Measurements from ENCODE around the gene ESPNL.
A peak's percentile ranks its signal among the peaks of the same experiment; 100 is the strongest.

The ESPNL gene

GRCh38 chr2:238162846-238163441 is 62.8 kb downstream of the ESPNL start:
- H3K4me1 ChIP-seq = peaks cover 0 to 27% (median 24%) of the 10 kb centered on the region in 4 donors
- intact Hi-C loops (cut with DNase I; ENCODE audit: low total_unique reads) = no loop called here
- no peak overlapping the region for H3K27ac ChIP-seq
- peaks cover 0 to 63% of the 10 kb centered on the region in 2 donors for H3K27me3 ChIP-seq
- H3K4me3 ChIP-seq = no peak overlapping the region
- H3K36me3 ChIP-seq = peaks cover 0 to 17% (median 9%) of the 10 kb centered on the region in 3 donors
- DNase-seq = no peak
- no peaks in the 10 kb centered on the region for H3K9me3 ChIP-seq
- TF ChIP-seq, protein P1, sequence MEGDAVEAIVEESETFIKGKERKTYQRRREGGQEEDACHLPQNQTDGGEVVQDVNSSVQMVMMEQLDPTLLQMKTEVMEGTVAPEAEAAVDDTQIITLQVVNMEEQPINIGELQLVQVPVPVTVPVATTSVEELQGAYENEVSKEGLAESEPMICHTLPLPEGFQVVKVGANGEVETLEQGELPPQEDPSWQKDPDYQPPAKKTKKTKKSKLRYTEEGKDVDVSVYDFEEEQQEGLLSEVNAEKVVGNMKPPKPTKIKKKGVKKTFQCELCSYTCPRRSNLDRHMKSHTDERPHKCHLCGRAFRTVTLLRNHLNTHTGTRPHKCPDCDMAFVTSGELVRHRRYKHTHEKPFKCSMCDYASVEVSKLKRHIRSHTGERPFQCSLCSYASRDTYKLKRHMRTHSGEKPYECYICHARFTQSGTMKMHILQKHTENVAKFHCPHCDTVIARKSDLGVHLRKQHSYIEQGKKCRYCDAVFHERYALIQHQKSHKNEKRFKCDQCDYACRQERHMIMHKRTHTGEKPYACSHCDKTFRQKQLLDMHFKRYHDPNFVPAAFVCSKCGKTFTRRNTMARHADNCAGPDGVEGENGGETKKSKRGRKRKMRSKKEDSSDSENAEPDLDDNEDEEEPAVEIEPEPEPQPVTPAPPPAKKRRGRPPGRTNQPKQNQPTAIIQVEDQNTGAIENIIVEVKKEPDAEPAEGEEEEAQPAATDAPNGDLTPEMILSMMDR (IDR thresholded peaks at IDR 0.05) = no peak

DNA sequence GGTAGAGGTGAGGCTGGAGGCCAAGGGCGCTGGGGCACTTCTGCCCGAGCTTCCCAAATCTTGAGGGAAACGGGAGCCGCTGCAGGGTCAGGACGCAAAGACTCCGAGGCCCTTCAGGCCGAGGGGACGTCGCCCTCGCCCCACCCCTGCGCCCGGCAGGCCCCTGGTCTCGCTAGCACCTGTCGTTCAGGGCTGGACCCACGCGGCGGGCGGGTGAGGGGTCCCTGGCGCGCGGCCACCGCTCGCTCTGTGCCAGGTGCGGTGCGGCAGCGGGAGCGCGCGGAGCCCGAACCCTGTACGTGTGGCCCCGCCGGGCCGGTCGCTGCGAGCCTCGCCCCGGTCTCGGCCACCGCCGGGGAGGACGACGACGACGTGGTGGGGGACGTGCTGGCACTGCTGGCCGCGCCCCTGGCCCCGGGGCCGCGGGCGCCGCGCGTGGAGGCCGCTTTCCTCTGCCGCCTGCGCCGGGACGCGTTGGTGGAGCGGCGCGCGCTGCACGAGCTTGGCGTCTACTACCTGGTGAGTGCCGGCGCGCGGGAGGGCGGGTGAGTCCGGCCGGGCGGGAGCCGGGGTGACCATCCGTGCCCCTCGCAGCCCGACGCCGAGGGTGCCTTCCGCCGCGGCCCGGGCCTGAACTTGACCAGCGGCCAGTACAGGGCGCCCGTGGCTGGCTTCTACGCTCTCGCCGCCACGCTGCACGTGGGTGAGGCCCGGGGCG is 63.5 kb downstream of the ESPNL start:
- intact Hi-C loops (cut with DNase I; ENCODE audit: low total_unique reads) = no loop called here
- TF ChIP-seq, protein P1 (IDR thresholded peaks at IDR 0.05) = no peak
- Histone ChIP-seq H3K27me3 (peaks cover 0 to 56% of the 10 kb centered on the region in 2 donors), H3K36me3 (peaks cover 0 to 24% (median 16%) of the 10 kb centered on the region in 3 donors), H3K4me3 (peak overlapping the region; percentile 4 to 17), H3K9me3 (no peaks in the 10 kb centered on the region), H3K4me1 (peaks cover 0 to 28% (median 21%) of the 10 kb centered on the region in 4 donors), H3K27ac (no peak overlapping the region)
- no peak for DNase-seq

GRCh38 chr2:238164906-238165287 is 64.8 kb downstream of the ESPNL start:
- TF ChIP-seq, protein P1 (IDR thresholded peaks at IDR 0.05) = no peak
- intact Hi-C loops (cut with DNase I; ENCODE audit: low total_unique reads) = no loop called here
- DNase-seq = no peak

GRCh38 chr2:238165288-238165921 is 65.3 kb downstream of the ESPNL start:
- DNase-seq = peak in 1 of 2 donors; percentile 64

More at GRCh38 chr2:238164906-238165287, 64.8 kb downstream of the ESPNL start:
- Histone ChIP-seq H3K36me3 (peaks cover 0 to 28% (median 21%) of the 10 kb centered on the region in 3 donors), H3K4me3 (no peak overlapping the region), H3K27me3 (peaks cover 0 to 45% of the 10 kb centered on the region in 2 donors), H3K27ac (no peak overlapping the region), H3K9me3 (no peaks in the 10 kb centered on the region), H3K4me1 (peaks cover 0 to 31% (median 24%) of the 10 kb centered on the region in 4 donors)

More at GRCh38 chr2:238165288-238165921, 65.3 kb downstream of the ESPNL start:
- H3K4me3 ChIP-seq = no peak overlapping the region
- intact Hi-C loops (cut with DNase I; ENCODE audit: low total_unique reads) = no loop called here
- TF ChIP-seq, protein P1 (IDR thresholded peaks at IDR 0.05) = no peak
- H3K36me3 ChIP-seq = peaks cover 0 to 32% (median 22%) of the 10 kb centered on the region in 3 donors
- no peak overlapping the region for H3K27ac ChIP-seq
- peaks cover 0 to 36% (median 28%) of the 10 kb centered on the region in 4 donors for H3K4me1 ChIP-seq
- no peaks in the 10 kb centered on the region for H3K9me3 ChIP-seq
- H3K27me3 ChIP-seq = peaks cover 0 to 40% of the 10 kb centered on the region in 2 donors
